Astrocyte of the cerebellum (primary cell): ENCODE data around the gene GPRASP1.
A peak's percentile ranks its signal among the peaks of the same experiment; 100 is the strongest.

Experiments used
- DNase-seq: peaks from one replicate; pipeline ENCODE4 v3.0.0-alpha.2; 2011; ENCODE audit warnings: low read depth
- H3K4me3 ChIP-seq: 2 replicates; pipeline ENCODE4 v1.5.1; 2011; ENCODE audit warnings: mild to moderate bottlenecking, low read depth, low read length, moderate library complexity
- CTCF ChIP-seq: IDR thresholded peaks from 2 replicates; pipeline ENCODE4 v1.5.1; 2012; ENCODE audit warnings: low read length, low read depth, moderate library complexity, mild to moderate bottlenecking; ENCODE audit errors: missing control alignments
- in situ Hi-C: cut with HindIII; loops from 2 replicates; pipeline ENCODE4 v1.10.0; 2017; ENCODE audit warnings: low sequenced_read_pairs

GPRASP1 gene, protein sequence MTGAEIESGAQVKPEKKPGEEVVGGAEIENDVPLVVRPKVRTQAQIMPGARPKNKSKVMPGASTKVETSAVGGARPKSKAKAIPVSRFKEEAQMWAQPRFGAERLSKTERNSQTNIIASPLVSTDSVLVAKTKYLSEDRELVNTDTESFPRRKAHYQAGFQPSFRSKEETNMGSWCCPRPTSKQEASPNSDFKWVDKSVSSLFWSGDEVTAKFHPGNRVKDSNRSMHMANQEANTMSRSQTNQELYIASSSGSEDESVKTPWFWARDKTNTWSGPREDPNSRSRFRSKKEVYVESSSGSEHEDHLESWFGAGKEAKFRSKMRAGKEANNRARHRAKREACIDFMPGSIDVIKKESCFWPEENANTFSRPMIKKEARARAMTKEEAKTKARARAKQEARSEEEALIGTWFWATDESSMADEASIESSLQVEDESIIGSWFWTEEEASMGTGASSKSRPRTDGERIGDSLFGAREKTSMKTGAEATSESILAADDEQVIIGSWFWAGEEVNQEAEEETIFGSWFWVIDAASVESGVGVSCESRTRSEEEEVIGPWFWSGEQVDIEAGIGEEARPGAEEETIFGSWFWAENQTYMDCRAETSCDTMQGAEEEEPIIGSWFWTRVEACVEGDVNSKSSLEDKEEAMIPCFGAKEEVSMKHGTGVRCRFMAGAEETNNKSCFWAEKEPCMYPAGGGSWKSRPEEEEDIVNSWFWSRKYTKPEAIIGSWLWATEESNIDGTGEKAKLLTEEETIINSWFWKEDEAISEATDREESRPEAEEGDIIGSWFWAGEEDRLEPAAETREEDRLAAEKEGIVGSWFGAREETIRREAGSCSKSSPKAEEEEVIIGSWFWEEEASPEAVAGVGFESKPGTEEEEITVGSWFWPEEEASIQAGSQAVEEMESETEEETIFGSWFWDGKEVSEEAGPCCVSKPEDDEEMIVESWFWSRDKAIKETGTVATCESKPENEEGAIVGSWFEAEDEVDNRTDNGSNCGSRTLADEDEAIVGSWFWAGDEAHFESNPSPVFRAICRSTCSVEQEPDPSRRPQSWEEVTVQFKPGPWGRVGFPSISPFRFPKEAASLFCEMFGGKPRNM (N-terminal part only)

GRCh38 chrX:102651242-102652011 is at the start of gene GPRASP1:
Gene GPRASP1 (plus strand): TSS chrX:102651483. CDS start chrX:102653914, 2,431 bp downstream.
- peak within 1 kb of the TSS; percentile 51 for H3K4me3 ChIP-seq
- in situ Hi-C loops: no loop called here
- no peak for TF ChIP-seq CTCF
- no peak for DNase-seq

GRCh38 chrX:102604327-102604726 is 47.0 kb upstream of the GPRASP1 start:
- DNase-seq: no peak
- H3K4me3 ChIP-seq: no peak overlapping the region
- in situ Hi-C loops: no loop called here
- TF ChIP-seq CTCF: no peak

- no peak for DNase-seq
- in situ Hi-C loops: no loop called here
- H3K4me3 ChIP-seq: no peak overlapping the region
- no peak for TF ChIP-seq CTCF
These were observed 45.2 kb upstream of the GPRASP1 start for GRCh38 chrX:102606115-102606514.

DNA sequence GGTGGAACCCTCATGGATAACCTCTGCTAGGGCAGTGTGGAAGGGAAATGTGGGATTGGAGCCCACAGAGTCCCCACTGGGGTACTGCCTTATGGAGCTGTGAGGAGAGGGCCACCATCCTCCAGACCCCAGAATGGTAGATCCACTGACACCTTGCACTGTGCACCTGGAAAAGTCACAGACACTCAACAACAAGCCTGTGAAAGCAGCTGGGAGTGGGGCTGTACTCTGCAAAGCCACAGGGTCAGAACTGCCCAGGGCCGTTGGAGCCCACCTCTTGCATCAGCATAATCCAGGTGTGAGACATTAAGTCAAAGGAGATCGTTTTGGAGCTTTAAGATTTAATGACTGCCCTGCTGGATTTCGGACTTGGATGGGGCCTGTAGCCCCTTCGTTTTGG is 40.4 kb upstream of the GPRASP1 start:
- in situ Hi-C loops: no loop called here
- TF ChIP-seq CTCF: no peak

DNA sequence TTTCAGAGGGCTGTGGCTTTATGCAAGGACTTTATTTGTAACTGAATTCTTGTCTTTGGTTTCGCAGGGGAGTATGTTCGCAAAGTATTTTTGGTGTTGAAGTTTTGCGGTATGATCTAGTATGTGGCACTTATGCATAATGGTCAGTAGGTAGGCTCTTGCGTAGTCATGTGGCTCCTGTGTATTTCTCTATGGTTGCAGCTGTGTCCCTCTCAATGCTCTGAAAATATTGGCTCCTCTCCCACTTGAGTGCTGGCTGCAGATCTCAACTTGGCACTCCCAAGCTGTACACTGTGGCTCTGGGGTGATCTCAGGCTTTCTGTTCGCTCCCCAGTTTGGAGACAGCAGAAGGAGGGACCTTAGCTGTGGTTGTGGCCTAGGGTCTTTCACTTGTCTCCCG is 27.2 kb upstream of the GPRASP1 start:
- TF ChIP-seq CTCF: no peak
- in situ Hi-C loops: no loop called here
- DNase-seq: no peak
- H3K4me3 ChIP-seq: no peak overlapping the region

More for the DNA sequence above, 40.4 kb upstream of the GPRASP1 start:
- DNase-seq: no peak
- no peak overlapping the region for H3K4me3 ChIP-seq

- DNase-seq: no peak
- H3K4me3 ChIP-seq: no peak overlapping the region
- in situ Hi-C loops: no loop called here
- no peak for TF ChIP-seq CTCF
These were observed 23.6 kb upstream of the GPRASP1 start for GRCh38 chrX:102627640-102628039.
